ENCODE results near the gene LYL1. TPM values are rescaled to one million over a fixed set of nuclear protein-coding genes. Genes with fewer than 3 reads are reported as not detected.

The LYL1 gene
- total RNA-seq, 2 experiments from 2014 or later, result 66.8 to 72.5 TPM

DNA sequence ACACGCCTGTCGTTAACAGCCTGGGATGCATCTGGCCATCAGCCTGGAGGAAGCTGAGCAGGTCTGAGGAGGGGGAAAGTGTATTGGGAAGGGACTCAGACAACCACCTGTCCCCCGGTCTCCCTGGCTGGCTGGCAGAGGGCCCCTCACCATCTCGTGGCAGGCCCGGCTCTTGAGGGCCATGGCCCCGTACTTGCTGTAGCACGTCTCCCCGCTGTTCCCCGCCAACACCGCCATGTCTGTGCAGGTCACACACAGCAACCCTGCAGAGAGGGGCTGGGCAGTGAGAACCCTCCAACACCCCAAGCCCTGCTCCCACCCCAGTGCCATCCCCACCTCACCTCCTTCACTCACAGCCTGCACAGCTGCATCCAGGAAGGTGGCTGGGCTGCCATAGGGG lies 9.9 kb upstream of the LYL1 start:
- Histone ChIP-seq H4K20me1 (ENCODE audit: insufficient read depth, low read length) (no peaks in the 10 kb centered on the region), H3K79me2 (ENCODE audit: insufficient read depth, low read depth, low read length) (peaks cover 22% of the 10 kb centered on the region; the same call in 1 of the 2 replicates), H2AFZ (ENCODE audit: low read length) (no peak overlapping the region), H3K4me1 (ENCODE audit: insufficient read depth, low read length, poor library complexity, severe bottlenecking) (peaks cover 13% of the 10 kb centered on the region), H3K4me2 (ENCODE audit: low read length) (no peak overlapping the region), H3K9me2 (ENCODE audit: insufficient read depth, low read length) (no peaks in the 10 kb centered on the region), H3K27ac (ENCODE audit: low read depth, low read length, poor library complexity, severe bottlenecking) (no peak overlapping the region), H3K9me3 (ENCODE audit: low read length) (no peaks in the 10 kb centered on the region), H3K36me3 (ENCODE audit: insufficient read depth, low read length) (peaks cover 51% of the 10 kb centered on the region), H3K4me3 (ENCODE audit: low read depth, low read length, poor library complexity, severe bottlenecking) (no peak overlapping the region)
- no peak for TF ChIP-seq EZH2phosphoT487 (IDR thresholded peaks at IDR 0.05; ENCODE audit: borderline replicate concordance, low read depth, low read length)
- no peak for TF ChIP-seq CTCF (conservative IDR thresholded peaks at IDR 0.05; ENCODE audit: low read length)
- BruUV-seq (replicated peaks), result no TSS peak
- CTCF ChIA-PET (ENCODE audit: unreplicated experiment), result no interaction called here
- DNase-seq (ENCODE audit: low spot score), result no peak
- POLR2A ChIA-PET, result no interaction called here
- intact Hi-C loops (cut with micrococcal nuclease; ENCODE audit: unreplicated experiment), result no loop called here

GRCh38 chr19:13110099-13110610 lies 7.5 kb upstream of the LYL1 start:
- H3K9me3 ChIP-seq (ENCODE audit: low read length), result no peaks in the 10 kb centered on the region
- CTCF ChIA-PET (ENCODE audit: unreplicated experiment), result no interaction called here

More at GRCh38 chr19:13110099-13110610, 7.5 kb upstream of the LYL1 start:
- Histone ChIP-seq H3K79me2 (ENCODE audit: insufficient read depth, low read depth, low read length) (peaks cover 4% of the 10 kb centered on the region; the same call in 1 of the 2 replicates), H4K20me1 (ENCODE audit: insufficient read depth, low read length) (no peaks in the 10 kb centered on the region), H3K4me2 (ENCODE audit: low read length) (no peak overlapping the region), H3K4me3 (ENCODE audit: low read depth, low read length, poor library complexity, severe bottlenecking) (no peak overlapping the region), H2AFZ (ENCODE audit: low read length) (no peak overlapping the region), H3K4me1 (ENCODE audit: insufficient read depth, low read length, poor library complexity, severe bottlenecking) (peaks cover 20% of the 10 kb centered on the region), H3K9me2 (ENCODE audit: insufficient read depth, low read length) (no peaks in the 10 kb centered on the region), H3K27ac (ENCODE audit: low read depth, low read length, poor library complexity, severe bottlenecking) (no peak overlapping the region), H3K36me3 (ENCODE audit: insufficient read depth, low read length) (peaks cover 55% of the 10 kb centered on the region)
- POLR2A ChIA-PET, result no interaction called here
- intact Hi-C loops (cut with micrococcal nuclease; ENCODE audit: unreplicated experiment), result no loop called here
- no TSS peak for BruUV-seq (replicated peaks)
- no peak for DNase-seq (ENCODE audit: low spot score)
- TF ChIP-seq EZH2phosphoT487 (IDR thresholded peaks at IDR 0.05; ENCODE audit: borderline replicate concordance, low read depth, low read length) (no peak), CTCF (conservative IDR thresholded peaks at IDR 0.05; ENCODE audit: low read length) (no peak)
